GM12892 (cell line): ENCODE results near the gene TP53TG3E. TPM values are rescaled to one million over a fixed set of nuclear protein-coding genes. Genes with fewer than 3 reads are reported as not detected.
"Not testable (repeated sequence)": the region's sequence is repeated elsewhere in the genome, so short reads cannot be mapped to it uniquely, and the experiment has no call there.

ENCODE experiments used
- DNase-seq: peaks from one replicate; pipeline ENCODE4 v3.0.0; 2011; ENCODE audit not compliant: insufficient read length
- FAIRE-seq: peaks from 2 replicates; lab custom pipeline; 2011; peaks lifted over from hg19 to GRCh38; lab: Jason Lieb, UNC
- polyA plus RNA-seq: library from polyadenylated mRNA; unstranded; fragments of >200 nt; gene quantifications from one replicate; pipeline ENCODE4 v1.2.1, GENCODE V29; 2012; ENCODE audit warnings: missing spikeins, inconsistent platforms; ENCODE audit not compliant: missing spikeins

The TP53TG3E gene
- not detected for polyA plus RNA-seq

- not testable (repeated sequence) for FAIRE-seq, DNase-seq
Observed at GRCh38 chr16:33304006-33304405, at the start of gene TP53TG3E. Gene TP53TG3E, plus strand, starts transcription at chr16:33304306. Its CDS starts 68 bp downstream, at chr16:33304374.

- FAIRE-seq, DNase-seq: not testable (repeated sequence)
Observed at GRCh38 chr16:33336226-33337012, 32.3 kb downstream of the TP53TG3E start.

DNA sequence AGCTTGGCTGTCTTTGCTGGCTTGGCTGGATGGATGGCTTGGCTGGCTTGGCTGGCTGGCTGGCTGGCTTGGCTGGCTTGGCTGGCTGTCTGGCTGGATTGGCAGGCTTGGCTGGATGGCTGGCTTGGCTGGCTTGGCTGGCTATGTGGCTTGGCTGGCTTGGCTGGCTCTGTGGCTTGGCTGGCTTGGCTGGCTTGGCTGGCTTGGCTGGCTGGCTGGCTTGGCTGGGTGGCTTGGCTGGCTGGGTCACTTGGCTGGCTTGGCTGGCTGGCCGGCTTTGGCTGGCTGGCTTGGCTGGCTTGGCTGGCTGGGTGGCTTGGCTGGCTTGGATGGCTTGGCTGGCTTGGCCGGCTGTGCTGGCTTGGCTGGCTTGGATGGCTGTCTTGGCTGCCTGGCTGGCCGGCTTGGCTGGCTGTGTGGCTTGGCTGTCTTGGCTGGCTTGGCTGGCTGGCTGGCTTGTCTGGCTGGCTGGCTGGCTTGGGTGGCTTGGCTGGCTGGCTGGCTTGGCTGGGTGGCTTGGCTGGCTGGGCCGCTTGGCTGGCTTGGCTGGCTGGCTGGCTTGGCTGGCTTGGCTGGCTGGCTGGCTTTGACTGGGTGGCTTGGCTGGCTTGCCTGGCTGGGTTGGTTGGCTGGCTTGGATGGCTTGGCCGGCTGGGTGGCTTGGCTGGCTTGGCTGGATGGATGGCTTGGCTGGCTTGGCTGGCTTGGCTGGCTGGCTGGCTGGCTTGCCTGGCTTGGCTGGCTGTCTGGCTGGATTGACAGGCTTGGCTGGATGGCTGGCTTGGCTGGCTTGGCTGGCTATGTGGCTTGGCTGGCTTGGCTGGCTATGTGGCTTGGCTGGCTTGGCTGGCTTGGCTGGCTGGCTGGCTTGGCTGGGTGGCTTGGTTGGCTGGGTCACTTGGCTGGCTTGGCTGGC lies 33.8 kb downstream of the TP53TG3E start:
- not testable (repeated sequence) for DNase-seq, FAIRE-seq

DNA sequence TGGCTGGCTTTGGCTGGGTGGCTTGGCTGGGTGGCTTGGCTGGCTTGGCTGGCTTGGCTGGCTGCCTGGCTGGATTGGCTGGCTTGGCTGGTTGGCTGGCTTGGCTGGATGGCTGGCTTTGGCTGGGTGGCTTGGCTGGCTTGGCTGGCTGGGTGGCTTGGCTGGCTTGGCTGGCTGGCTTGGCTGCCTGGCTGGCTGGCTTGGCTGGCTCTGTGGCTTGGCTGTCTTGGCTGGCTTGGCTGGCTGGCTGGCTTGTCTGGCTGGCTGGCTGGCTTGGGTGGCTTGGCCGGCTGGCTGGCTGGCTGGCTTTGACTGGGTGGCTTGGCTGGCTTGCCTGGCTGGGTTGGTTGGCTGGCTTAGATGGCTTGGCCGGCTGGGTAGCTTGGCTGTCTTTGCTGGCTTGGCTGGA lies 34.4 kb downstream of the TP53TG3E start:
- not testable (repeated sequence) for DNase-seq, FAIRE-seq

GRCh38 chr16:33339093-33340061 lies 35.3 kb downstream of the TP53TG3E start:
- not testable (repeated sequence) for DNase-seq

More at GRCh38 chr16:33339093-33340061, 35.3 kb downstream of the TP53TG3E start:
- not testable (repeated sequence) for FAIRE-seq
